ENCODE measurements around the gene VSIR. TPM values are rescaled to one million over a fixed set of nuclear protein-coding genes. Genes with fewer than 3 reads are reported as not detected.
A peak's percentile ranks its signal among the peaks of the same experiment; 100 is the strongest.

Gene VSIR
- total and polyA plus RNA-seq, 10 donors, result 34.5 to 512 (median 299) TPM

- DNase-seq, result no peak
- Histone ChIP-seq H3K4me1 (peaks cover 81 to 100% (median 97%) of the 10 kb centered on the region in 6 donors), H3K9me3 (no peaks in the 10 kb centered on the region), H3K27me3 (replicated peaks in 1 of 7) (no peaks in the 10 kb centered on the region), H3K4me3 (peak overlapping the region; percentile 45 to 82 (median 76)), H3K27ac (peak overlapping the region; percentile 80 to 98 (median 95)), H3K36me3 (peaks cover 0 to 38% (median 0%) of the 10 kb centered on the region in 6 donors)
- 3 to 23% (median 12%) methylated on average over 2 of the region's 2 CpGs for WGBS, 5 donors
- intact Hi-C loops (cut with DNase I; ENCODE audit: low total_unique reads), result loop anchor here (2.0 kb wide), 1 partner anchor 45 kb away; no protein-coding TSS in a partner anchor
- TF ChIP-seq POLR2A (IDR thresholded peaks at IDR 0.05), result no peak
- TF ChIP-seq, protein P1, sequence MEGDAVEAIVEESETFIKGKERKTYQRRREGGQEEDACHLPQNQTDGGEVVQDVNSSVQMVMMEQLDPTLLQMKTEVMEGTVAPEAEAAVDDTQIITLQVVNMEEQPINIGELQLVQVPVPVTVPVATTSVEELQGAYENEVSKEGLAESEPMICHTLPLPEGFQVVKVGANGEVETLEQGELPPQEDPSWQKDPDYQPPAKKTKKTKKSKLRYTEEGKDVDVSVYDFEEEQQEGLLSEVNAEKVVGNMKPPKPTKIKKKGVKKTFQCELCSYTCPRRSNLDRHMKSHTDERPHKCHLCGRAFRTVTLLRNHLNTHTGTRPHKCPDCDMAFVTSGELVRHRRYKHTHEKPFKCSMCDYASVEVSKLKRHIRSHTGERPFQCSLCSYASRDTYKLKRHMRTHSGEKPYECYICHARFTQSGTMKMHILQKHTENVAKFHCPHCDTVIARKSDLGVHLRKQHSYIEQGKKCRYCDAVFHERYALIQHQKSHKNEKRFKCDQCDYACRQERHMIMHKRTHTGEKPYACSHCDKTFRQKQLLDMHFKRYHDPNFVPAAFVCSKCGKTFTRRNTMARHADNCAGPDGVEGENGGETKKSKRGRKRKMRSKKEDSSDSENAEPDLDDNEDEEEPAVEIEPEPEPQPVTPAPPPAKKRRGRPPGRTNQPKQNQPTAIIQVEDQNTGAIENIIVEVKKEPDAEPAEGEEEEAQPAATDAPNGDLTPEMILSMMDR (IDR thresholded peaks at IDR 0.05 in 8 of 11, conservative IDR thresholded peaks at IDR 0.05 in 3 of 11), result no peak
- peak; percentile 32 to 82 (median 66) for TF ChIP-seq POLR2AphosphoS5 (IDR thresholded peaks at IDR 0.05)
Observed at GRCh38 chr10:71771821-71772617, 1.3 kb downstream of the VSIR start.

DNA sequence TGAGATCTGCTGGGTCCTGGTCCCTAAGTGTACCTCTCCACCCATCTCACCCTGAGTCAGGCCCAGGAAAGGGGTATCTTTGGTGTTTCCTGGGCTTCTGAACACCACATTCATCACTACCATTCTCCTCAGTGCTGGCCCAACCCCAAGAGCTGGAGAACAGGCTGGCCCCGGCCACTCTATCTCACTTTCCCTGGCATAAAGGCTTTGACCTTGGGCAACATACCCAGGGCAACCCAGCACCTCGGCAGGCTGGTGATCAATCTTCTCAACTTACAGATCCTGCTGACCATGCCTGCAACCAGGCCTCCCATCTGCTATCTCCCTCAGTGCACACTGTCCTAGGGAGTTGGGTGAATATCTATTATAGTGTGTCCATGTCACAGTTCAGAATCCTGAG is 2.1 kb downstream of the VSIR start:
- 35 to 66% (median 46%) methylated on average over 2 of the region's 2 CpGs for WGBS, 5 donors
- DNase-seq, result no peak
- H3K36me3 ChIP-seq, result peaks cover 0 to 47% (median 0%) of the 10 kb centered on the region in 6 donors
- TF ChIP-seq, protein P1 (IDR thresholded peaks at IDR 0.05 in 8 of 11, conservative IDR thresholded peaks at IDR 0.05 in 3 of 11), result no peak
- no peak for TF ChIP-seq POLR2A (IDR thresholded peaks at IDR 0.05)
- no peak for TF ChIP-seq POLR2AphosphoS5 (IDR thresholded peaks at IDR 0.05)
- H3K27ac ChIP-seq, result peak overlapping the region; percentile 80 to 98 (median 95)
- H3K27me3 ChIP-seq (replicated peaks in 1 of 7), result no peaks in the 10 kb centered on the region
- intact Hi-C loops (cut with DNase I; ENCODE audit: low total_unique reads), result no loop called here
- H3K4me1 ChIP-seq, result peaks cover 81 to 100% (median 97%) of the 10 kb centered on the region in 6 donors
- H3K4me3 ChIP-seq, result peak overlapping the region; percentile 45 to 82 (median 76)
- H3K9me3 ChIP-seq, result no peaks in the 10 kb centered on the region

GRCh38 chr10:71770789-71771188 is 2.5 kb downstream of the VSIR start:
- H3K4me3 ChIP-seq, result peak overlapping the region; percentile 45 to 82 (median 76)

More at GRCh38 chr10:71770789-71771188, 2.5 kb downstream of the VSIR start:
- H3K27ac ChIP-seq, result peak overlapping the region; percentile 80 to 98 (median 95)
- H3K27me3 ChIP-seq (replicated peaks in 1 of 7), result no peaks in the 10 kb centered on the region
- H3K4me1 ChIP-seq, result peaks cover 81 to 100% (median 97%) of the 10 kb centered on the region in 6 donors
- intact Hi-C loops (cut with DNase I; ENCODE audit: low total_unique reads), result no loop called here
- H3K36me3 ChIP-seq, result peaks cover 0 to 51% (median 2%) of the 10 kb centered on the region in 6 donors
- peak; percentile 60 to 90 (median 62) for TF ChIP-seq POLR2AphosphoS5 (IDR thresholded peaks at IDR 0.05)
- peak in 2 of 3 donors; percentile 37 to 38 for TF ChIP-seq POLR2A (IDR thresholded peaks at IDR 0.05)
- TF ChIP-seq, protein P1 (IDR thresholded peaks at IDR 0.05 in 8 of 11, conservative IDR thresholded peaks at IDR 0.05 in 3 of 11), result no peak
- DNase-seq, result peak; percentile 86
- 25 to 76% (median 54%) methylated on average over 1 to 3 of the region's 3 CpGs for WGBS, 5 donors
- H3K9me3 ChIP-seq, result no peaks in the 10 kb centered on the region
